ENCODE measurements around the gene MBTD1. TPM values are rescaled to one million over a fixed set of nuclear protein-coding genes. Genes with fewer than 3 reads are reported as not detected.

MBTD1 gene
- total and polyA plus RNA-seq, 9 of the 15 experiments (the other 6 are each of a cell fraction or from before 2014, with no cell fraction given): 2.1 to 26.3 (median 13.3) TPM

DNA sequence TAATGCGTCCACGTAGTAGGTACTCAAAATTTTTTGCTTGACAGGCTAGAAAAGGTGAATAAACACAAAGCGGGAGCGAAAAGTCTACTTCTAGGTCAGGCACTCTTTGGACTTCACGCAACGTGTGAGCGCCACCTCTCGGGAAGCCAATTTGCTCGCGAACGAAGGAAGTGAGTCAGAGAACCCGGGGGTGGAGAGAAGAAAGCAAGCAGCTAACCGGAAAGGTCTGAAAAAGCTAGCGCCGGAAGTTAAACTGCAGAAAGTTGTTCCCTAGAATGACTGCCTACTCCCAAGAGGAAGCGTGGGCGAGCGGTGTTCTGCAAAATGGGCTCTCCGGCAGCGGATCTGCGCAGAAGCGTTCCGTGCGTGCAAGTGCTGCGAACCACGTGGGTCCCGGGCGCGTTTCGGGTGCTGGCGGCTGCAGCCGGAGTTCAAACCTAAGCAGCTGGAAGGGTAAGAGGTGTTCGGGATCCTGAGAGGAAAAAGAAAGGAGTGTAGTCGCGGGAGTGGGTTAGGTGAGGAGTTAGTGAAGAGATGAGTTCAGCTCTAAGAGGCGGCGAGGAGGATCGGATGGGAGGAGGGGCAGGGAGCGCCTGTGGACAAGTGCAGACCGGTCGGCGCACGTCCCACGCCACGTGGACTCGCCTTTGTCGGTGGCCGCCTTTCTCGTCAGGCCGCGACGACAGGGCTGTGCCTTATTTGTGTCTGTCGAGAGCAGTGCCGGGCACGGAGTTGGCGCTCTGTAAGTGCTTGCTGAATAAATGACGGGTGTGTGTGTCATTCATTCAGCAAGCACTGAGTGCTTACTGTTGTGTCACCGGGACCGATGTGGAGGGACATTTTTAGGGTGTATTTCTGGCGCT lies 106.4 kb downstream of the MBTD1 start, which contains the start of gene NME1 (continued):
- no peak for TF ChIP-seq HDGF (IDR thresholded peaks at IDR 0.05)
- TF ChIP-seq NFE2 (IDR thresholded peaks at IDR 0.05; ENCODE audit: low read depth): peak; percentile 58
- TF ChIP-seq ZBTB17 (CRISPR knock-in tag; IDR thresholded peaks at IDR 0.05): 0 out of 2 replicates have a peak, but pooled peaks have one; percentile 13
- TF ChIP-seq TCF7 (IDR thresholded peaks at IDR 0.05; ENCODE audit: borderline replicate concordance): peak; percentile 91
- TF ChIP-seq, protein P1, sequence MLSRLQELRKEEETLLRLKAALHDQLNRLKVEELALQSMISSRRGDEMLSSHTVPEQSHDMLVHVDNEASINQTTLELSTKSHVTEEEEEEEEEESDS (CRISPR knock-in tag; IDR thresholded peaks at IDR 0.05): no peak
- peak; percentile 73; the same call in 1 of the 2 replicates for TF ChIP-seq ZNF764 (CRISPR knock-in tag; IDR thresholded peaks at IDR 0.05; ENCODE audit: low read depth)
- TF ChIP-seq TRIM28 (IDR thresholded peaks at IDR 0.05): peak; percentile 87
- TF ChIP-seq CBX1 (IDR thresholded peaks at IDR 0.05; ENCODE audit: low read depth): peak; percentile 88; the same call in 1 of the 2 replicates
- TF ChIP-seq KLF1 (tag; IDR thresholded peaks at IDR 0.05): peak; percentile 77
- 0 out of 2 replicates have a peak, but pooled peaks have one; percentile 84 for TF ChIP-seq RNF2 (IDR thresholded peaks at IDR 0.05)
- TF ChIP-seq, protein P2, sequence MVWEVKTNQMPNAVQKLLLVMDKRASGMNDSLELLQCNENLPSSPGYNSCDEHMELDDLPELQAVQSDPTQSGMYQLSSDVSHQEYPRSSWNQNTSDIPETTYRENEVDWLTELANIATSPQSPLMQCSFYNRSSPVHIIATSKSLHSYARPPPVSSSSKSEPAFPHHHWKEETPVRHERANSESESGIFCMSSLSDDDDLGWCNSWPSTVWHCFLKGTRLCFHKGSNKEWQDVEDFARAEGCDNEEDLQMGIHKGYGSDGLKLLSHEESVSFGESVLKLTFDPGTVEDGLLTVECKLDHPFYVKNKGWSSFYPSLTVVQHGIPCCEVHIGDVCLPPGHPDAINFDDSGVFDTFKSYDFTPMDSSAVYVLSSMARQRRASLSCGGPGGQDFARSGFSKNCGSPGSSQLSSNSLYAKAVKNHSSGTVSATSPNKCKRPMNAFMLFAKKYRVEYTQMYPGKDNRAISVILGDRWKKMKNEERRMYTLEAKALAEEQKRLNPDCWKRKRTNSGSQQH (CRISPR knock-in tag; IDR thresholded peaks at IDR 0.05): peak; percentile 97
- TF ChIP-seq SUPT5H (IDR thresholded peaks at IDR 0.05): peak; percentile 94
- TF ChIP-seq NONO (IDR thresholded peaks at IDR 0.05; ENCODE audit: low read depth in 2 of 2, low read length in 1 of 2): peak in 1 of 2 experiments; percentile 57; a peak in 1 of 4 replicates
- peak; percentile 36; the same call in 1 of the 2 replicates for TF ChIP-seq CEBPG (CRISPR knock-in tag; IDR thresholded peaks at IDR 0.05)
- TF ChIP-seq CEBPG (tag; conservative IDR thresholded peaks at IDR 0.05 in 1 of 2, IDR thresholded peaks at IDR 0.05 in 1 of 2): no peak
- TF ChIP-seq BHLHE40 (IDR thresholded peaks at IDR 0.05; ENCODE audit: low read length): peak; percentile 68
- TF ChIP-seq ZNF41 (CRISPR knock-in tag; conservative IDR thresholded peaks at IDR 0.05): no peak
- no peak for TF ChIP-seq CSDE1 (IDR thresholded peaks at IDR 0.05)
- no peak for TF ChIP-seq HOXB6 (CRISPR knock-in tag; IDR thresholded peaks at IDR 0.05; ENCODE audit: borderline replicate concordance)
- TF ChIP-seq TCF7L2 (IDR thresholded peaks at IDR 0.05; ENCODE audit: low read depth, low read length): 0 out of 2 replicates have a peak, but pooled peaks have one; percentile 34
- peak; percentile 86 for TF ChIP-seq RBM22 (IDR thresholded peaks at IDR 0.05; ENCODE audit: low read depth, low read length, poor library complexity, severe bottlenecking)
- TF ChIP-seq SETDB1 (IDR thresholded peaks at IDR 0.05; ENCODE audit: low read length): peak; percentile 71
- TF ChIP-seq, protein P3, sequence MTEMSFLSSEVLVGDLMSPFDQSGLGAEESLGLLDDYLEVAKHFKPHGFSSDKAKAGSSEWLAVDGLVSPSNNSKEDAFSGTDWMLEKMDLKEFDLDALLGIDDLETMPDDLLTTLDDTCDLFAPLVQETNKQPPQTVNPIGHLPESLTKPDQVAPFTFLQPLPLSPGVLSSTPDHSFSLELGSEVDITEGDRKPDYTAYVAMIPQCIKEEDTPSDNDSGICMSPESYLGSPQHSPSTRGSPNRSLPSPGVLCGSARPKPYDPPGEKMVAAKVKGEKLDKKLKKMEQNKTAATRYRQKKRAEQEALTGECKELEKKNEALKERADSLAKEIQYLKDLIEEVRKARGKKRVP (CRISPR knock-in tag; IDR thresholded peaks at IDR 0.05): 0 out of 2 replicates have a peak, but pooled peaks have one; percentile 44
- peak; percentile 74 for TF ChIP-seq LCOR (CRISPR knock-in tag; IDR thresholded peaks at IDR 0.05)
- peak; percentile 43; the same call in 1 of the 2 replicates for TF ChIP-seq FOXM1 (IDR thresholded peaks at IDR 0.05; ENCODE audit: low read depth)
- TF ChIP-seq FOXM1 (CRISPR knock-in tag; IDR thresholded peaks at IDR 0.05; ENCODE audit: low read depth): peak; percentile 94; the same call in 1 of the 2 replicates
- peak; percentile 80 for TF ChIP-seq PML (IDR thresholded peaks at IDR 0.05; ENCODE audit: low read length)
- no peak for TF ChIP-seq SRSF9 (IDR thresholded peaks at IDR 0.05; ENCODE audit: borderline replicate concordance, low read depth, low read length)
- peak; percentile 94 for TF ChIP-seq FOXK2 (conservative IDR thresholded peaks at IDR 0.05 in 1 of 2, IDR thresholded peaks at IDR 0.05 in 1 of 2; ENCODE audit: low read depth in 2 of 2)
